ENCODE data around the gene BLM. TPM values are rescaled to one million over a fixed set of nuclear protein-coding genes. Genes with fewer than 3 reads are reported as not detected.

The BLM gene
- total RNA-seq, 1 experiment from 2014 or later, result 41.3 TPM

- no peak overlapping the region for H2BK20ac ChIP-seq (ENCODE audit: low read depth, low read length, poor library complexity, severe bottlenecking)
- H3K4me1 ChIP-seq (ENCODE audit: insufficient read depth, low read length), result no peaks in the 10 kb centered on the region
- Mint-ChIP-seq H3K4me3 (no peak overlapping the region), H3K36me3 (ENCODE audit: insufficient read depth in 1 of 3, low read depth in 3 of 3) (peaks cover 10 to 60% (median 37%) of the 10 kb centered on the region in 3 experiments; a peak in 6 of 7 replicates), H3K27ac (no peak overlapping the region), H3K9me3 (no peaks in the 10 kb centered on the region), H3K4me1 (peaks cover 22 to 24% of the 10 kb centered on the region in 2 experiments), H3K27me3 (ENCODE audit: low read depth) (no peaks in the 10 kb centered on the region)
- H3K79me2 ChIP-seq (ENCODE audit: insufficient read depth, low read length), result no peaks in the 10 kb centered on the region
- no peaks in the 10 kb centered on the region for H3K27me3 ChIP-seq (ENCODE audit: insufficient read depth, low read length)
- no peak overlapping the region for H3K27ac ChIP-seq (ENCODE audit: insufficient read length, low read depth, low read length)
- no peaks in the 10 kb centered on the region for H3K9me3 ChIP-seq (ENCODE audit: control insufficient read depth, low read depth, low read length)
- no peak for TF ChIP-seq CTCF (conservative IDR thresholded peaks at IDR 0.05)
- H2BK120ac ChIP-seq (ENCODE audit: low read depth, low read length, poor library complexity, severe bottlenecking), result no peak overlapping the region
- H3K23me2 ChIP-seq (ENCODE audit: insufficient read length, low read depth, low read length, poor library complexity, severe bottlenecking), result no peaks in the 10 kb centered on the region
- H3K18ac ChIP-seq (ENCODE audit: insufficient read length, low read depth, low read length), result no peak overlapping the region
- H2BK12ac ChIP-seq (ENCODE audit: insufficient read length, low read depth, low read length), result no peak overlapping the region
- no peak overlapping the region for H3K14ac ChIP-seq (ENCODE audit: insufficient read depth, low read length)
- no peak overlapping the region for H3K4ac ChIP-seq (ENCODE audit: low read depth, low read length)
- no peaks in the 10 kb centered on the region for H4K20me1 ChIP-seq (ENCODE audit: control insufficient read depth, insufficient read depth, insufficient read length)
- H2BK5ac ChIP-seq (ENCODE audit: insufficient read length, low read length), result no peak overlapping the region
- H3K79me1 ChIP-seq (ENCODE audit: insufficient read depth, low read depth, low read length, poor library complexity, severe bottlenecking), result no peaks in the 10 kb centered on the region
- DNase-seq, result no peak
- no peak overlapping the region for H2BK15ac ChIP-seq (ENCODE audit: low read depth, low read length)
- H3K23ac ChIP-seq (ENCODE audit: insufficient read length, low read depth, low read length), result no peak overlapping the region
- whole genome bisulfite sequencing (ENCODE audit: extremely low coverage, insufficient read length, low lambda C conversion rate), result no CpG with 5 or more reads among the region's 4 CpGs
- H4K5ac ChIP-seq (ENCODE audit: insufficient read length, low read depth, low read length), result no peak overlapping the region
- no peak overlapping the region for H3K56ac ChIP-seq (ENCODE audit: insufficient read length, low read depth, low read length)
- H3K4me2 ChIP-seq (ENCODE audit: insufficient read depth, insufficient read length, low read length), result no peak overlapping the region
- H2AK5ac ChIP-seq (ENCODE audit: insufficient read length, low read length), result no peak overlapping the region
- no peak overlapping the region for H4K91ac ChIP-seq (ENCODE audit: insufficient read length, low read depth, low read length)
- no peak overlapping the region for H3T11ph ChIP-seq (ENCODE audit: low read length)
- no peak overlapping the region for H3K9ac ChIP-seq (ENCODE audit: extremely low read depth, insufficient read length, low read length)
- H4K8ac ChIP-seq (replicated peaks; ENCODE audit: insufficient read length, low read depth, low read length), result no peak overlapping the region
- H2AFZ ChIP-seq (ENCODE audit: low read length), result no peak overlapping the region
These were observed 46.4 kb downstream of the BLM start for GRCh38 chr15:90763366-90764099.

Data from H9 (cell line).